GM12874 (cell line): Measurements from ENCODE around the gene GOLPH3L.

Experiments used
- TF ChIP-seq, protein P1 (sequence below): IDR thresholded peaks from 2 replicates; pipeline ENCODE4 v1.5.1; 2011; ENCODE audit warnings: low read depth, mild to moderate bottlenecking, control low read depth, low read length, moderate library complexity; ENCODE audit not compliant: insufficient read depth

Gene GOLPH3L

DNA sequence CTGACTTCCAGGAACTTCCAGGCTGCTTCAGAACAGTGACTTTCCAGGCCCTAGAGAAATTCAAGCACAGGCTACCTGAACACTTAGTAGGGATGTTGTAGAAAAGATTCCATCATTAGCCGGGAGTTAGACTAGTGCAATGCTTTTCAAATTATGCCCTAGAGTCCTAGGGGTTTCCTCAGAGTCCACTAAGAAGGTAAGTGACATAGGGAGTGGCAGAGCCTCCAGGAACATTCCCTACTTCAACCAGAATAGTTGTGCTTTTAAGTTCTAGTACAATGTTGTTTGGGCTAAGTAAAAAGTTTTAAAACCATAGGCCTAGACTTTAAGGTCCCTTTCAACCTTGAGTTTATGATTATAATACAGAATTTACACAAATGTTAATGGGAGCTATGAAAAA, 9.1 kb upstream of the GOLPH3L start:
- TF ChIP-seq, protein P1, sequence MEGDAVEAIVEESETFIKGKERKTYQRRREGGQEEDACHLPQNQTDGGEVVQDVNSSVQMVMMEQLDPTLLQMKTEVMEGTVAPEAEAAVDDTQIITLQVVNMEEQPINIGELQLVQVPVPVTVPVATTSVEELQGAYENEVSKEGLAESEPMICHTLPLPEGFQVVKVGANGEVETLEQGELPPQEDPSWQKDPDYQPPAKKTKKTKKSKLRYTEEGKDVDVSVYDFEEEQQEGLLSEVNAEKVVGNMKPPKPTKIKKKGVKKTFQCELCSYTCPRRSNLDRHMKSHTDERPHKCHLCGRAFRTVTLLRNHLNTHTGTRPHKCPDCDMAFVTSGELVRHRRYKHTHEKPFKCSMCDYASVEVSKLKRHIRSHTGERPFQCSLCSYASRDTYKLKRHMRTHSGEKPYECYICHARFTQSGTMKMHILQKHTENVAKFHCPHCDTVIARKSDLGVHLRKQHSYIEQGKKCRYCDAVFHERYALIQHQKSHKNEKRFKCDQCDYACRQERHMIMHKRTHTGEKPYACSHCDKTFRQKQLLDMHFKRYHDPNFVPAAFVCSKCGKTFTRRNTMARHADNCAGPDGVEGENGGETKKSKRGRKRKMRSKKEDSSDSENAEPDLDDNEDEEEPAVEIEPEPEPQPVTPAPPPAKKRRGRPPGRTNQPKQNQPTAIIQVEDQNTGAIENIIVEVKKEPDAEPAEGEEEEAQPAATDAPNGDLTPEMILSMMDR = no peak

DNA sequence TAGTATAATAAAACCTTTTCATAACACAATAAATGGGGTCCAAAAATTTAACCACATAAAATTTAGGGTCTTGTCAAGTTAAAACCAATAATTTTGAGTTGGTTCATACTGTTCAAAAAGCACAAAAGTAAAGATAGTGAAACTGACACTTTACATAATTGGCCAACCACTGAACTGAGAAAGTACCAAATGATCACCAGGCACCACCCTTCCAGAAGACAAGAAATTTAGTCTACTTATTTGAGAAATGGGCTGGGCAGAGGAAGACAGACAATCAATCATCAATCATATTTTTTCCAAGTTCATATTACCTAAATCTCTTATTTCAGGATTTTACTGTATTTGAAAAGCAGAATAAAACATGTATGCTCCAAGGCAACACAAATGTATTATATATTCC, 6.5 kb upstream of the GOLPH3L start:
- TF ChIP-seq, protein P1 = no peak

DNA sequence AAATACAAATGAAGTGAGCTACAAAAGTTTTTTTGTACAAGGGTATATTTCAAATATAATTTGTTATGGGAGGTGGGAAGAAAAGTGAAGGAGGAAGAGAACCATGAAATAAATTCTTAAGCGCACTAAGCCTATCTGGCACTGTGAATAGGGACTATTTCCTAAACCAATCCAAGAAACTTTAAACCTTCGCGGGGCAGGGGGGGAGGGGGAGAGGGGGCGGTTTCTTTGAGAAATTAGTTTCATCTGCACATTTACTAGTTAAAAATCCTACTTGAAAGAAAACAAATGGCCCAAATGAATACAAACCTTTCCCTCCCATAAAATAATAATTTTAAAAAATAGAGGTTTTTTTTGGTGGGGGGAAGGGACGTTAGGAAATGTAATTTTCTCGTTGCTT, 364 bp downstream of the GOLPH3L start:
- TF ChIP-seq, protein P1 = no peak

DNA sequence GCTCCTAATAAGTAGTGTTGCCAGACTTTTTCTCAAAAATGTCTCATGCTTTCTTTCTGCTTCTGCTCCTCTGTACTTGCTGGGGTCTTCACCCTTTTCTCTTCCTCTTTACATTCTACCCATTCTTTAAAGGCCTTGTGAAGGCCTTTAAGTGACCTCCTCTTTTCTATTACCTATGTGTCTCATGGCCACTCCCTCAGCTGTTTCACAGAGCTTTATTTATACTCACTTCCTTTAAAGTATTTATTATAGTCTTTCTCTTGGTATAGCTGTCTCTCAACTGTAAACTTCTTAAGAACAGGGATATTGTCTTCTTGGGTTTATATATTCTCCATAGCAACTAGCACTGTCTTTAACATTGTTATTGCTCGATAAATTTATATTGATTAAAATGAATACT, 792 bp downstream of the GOLPH3L start:
- TF ChIP-seq, protein P1 = no peak

DNA sequence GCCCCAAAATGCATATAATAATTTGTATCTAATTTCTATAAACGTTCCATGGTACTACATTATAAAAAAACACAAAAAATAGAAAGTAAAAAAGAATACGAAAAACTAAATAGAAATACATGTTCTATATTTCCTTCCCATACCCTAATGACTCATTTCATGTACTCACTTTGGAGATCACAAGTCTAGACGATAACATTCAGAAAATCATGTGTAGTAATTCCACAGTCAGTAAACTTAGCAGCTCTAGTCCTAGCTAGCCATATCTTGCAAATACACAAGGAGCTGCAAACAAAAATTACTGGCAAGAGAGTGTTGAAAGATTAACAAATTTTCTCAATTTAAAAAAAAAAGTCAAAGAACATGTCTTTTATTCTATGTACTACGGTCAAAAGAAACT, 1.4 kb downstream of the GOLPH3L start:
- TF ChIP-seq, protein P1 = no peak

DNA sequence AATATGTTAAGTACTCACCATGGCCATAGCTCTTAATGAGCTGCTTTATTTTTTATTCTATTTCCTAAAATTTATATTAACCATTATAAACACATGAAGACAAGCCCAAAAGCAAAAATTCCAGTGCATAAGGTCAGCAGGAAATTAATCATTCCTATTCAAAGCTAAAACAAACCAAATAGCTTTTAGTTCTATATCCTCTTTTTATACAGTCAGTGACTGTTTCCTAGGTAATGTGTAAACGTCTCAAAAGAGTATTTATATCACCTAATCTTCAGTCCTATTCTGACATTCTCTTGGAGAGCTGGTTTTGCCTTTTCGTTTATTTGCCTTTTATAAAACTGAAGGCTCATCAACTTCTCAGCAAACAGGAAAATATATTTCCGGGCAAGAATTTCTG, 4.2 kb downstream of the GOLPH3L start:
- TF ChIP-seq, protein P1 = no peak

DNA sequence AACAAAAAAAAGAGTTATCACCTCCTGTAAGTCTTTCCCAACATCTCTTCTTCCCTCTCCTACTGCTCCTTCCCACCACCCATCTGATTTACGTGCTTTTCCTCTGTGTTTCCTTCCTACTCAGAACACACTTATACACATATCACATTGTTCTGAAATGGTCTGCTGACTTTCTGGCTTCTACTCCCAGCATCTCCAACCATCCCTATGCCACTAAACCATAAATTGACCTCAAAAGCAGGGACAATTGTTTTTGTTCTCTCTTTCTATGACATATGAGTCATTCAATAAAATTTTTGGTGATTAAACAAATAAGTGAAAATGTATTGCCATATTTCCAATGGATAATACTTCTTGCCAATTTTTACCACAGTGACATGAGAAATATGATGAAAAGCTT, 8.2 kb downstream of the GOLPH3L start:
- TF ChIP-seq, protein P1 = no peak

DNA sequence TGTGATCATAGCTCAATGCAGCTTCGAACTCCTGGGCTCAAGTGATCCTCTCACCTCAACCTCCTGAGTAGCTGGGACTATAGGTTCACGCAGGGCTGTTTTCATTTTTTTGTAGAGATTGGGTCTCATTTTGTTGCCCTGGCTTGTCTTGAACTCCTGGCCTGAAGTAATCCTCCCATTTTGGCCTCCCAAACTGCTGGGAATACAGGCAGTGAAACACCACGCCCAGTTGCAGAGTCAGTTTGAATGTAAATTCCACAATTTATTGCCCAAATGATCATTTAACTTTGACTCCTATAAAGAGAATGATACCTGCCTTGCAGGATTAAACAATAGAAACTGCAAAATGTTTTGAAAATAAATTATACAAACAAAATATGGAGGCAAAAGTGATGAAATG, 10.7 kb downstream of the GOLPH3L start:
- TF ChIP-seq, protein P1 = no peak
